Mesothelial cell of epicardium (in vitro differentiated cells): ENCODE data around the gene YIPF1. TPM values are rescaled to one million over a fixed set of nuclear protein-coding genes. Genes with fewer than 3 reads are reported as not detected.

Experiments
- DNase-seq, 2 experiments: peaks; one replicate each; pipeline ENCODE4 v3.0.0; 2021; ENCODE audit warnings: low spot score in 2 of 2; ENCODE audit not compliant: unreplicated experiment in 2 of 2
- H3K27ac Mint-ChIP-seq: 2 replicates; pipeline ENCODE4 v1.8.0; 2021; ENCODE audit warnings: mixed read lengths
- H3K27me3 Mint-ChIP-seq: 2 replicates; pipeline ENCODE4 v1.8.0; 2021; ENCODE audit warnings: low read depth, mixed read lengths
- H3K36me3 Mint-ChIP-seq: 2 replicates; pipeline ENCODE4 v1.8.0; 2021; ENCODE audit warnings: mixed read lengths
- H3K4me1 Mint-ChIP-seq: 2 replicates; pipeline ENCODE4 v1.8.0; 2021; ENCODE audit warnings: mixed read lengths
- H3K4me3 Mint-ChIP-seq: 2 replicates; pipeline ENCODE4 v1.8.0; 2021; ENCODE audit warnings: mild to moderate bottlenecking, moderate library complexity, mixed read lengths
- H3K9me3 Mint-ChIP-seq: 2 replicates; pipeline ENCODE4 v1.8.0; 2021; ENCODE audit warnings: mixed read lengths
- total RNA-seq: library from RNA; stranded (reverse); gene quantifications from 3 replicates; pipeline ENCODE4 v1.2.1, GENCODE V29; 2021
- TF ChIP-seq, protein P1 (sequence below): fragments of 200-600 bp; sonication (generic); IDR thresholded peaks from one replicate; pipeline ENCODE4 v1.5.0; 2021; ENCODE audit warnings: antibody characterized with exemption; ENCODE audit not compliant: unreplicated experiment

Gene YIPF1
- total RNA-seq, 1 donor from 2014 or later, result 30.9 TPM

GRCh38 chr1:53869454-53870117 is 20.0 kb downstream of the YIPF1 start:
- Mint-ChIP-seq H3K27me3 (no peaks in the 10 kb centered on the region), H3K27ac (no peak overlapping the region), H3K4me3 (no peak overlapping the region), H3K36me3 (peaks cover 38% of the 10 kb centered on the region), H3K9me3 (no peaks in the 10 kb centered on the region), H3K4me1 (no peaks in the 10 kb centered on the region)
- DNase-seq, result no peak
- TF ChIP-seq, protein P1, sequence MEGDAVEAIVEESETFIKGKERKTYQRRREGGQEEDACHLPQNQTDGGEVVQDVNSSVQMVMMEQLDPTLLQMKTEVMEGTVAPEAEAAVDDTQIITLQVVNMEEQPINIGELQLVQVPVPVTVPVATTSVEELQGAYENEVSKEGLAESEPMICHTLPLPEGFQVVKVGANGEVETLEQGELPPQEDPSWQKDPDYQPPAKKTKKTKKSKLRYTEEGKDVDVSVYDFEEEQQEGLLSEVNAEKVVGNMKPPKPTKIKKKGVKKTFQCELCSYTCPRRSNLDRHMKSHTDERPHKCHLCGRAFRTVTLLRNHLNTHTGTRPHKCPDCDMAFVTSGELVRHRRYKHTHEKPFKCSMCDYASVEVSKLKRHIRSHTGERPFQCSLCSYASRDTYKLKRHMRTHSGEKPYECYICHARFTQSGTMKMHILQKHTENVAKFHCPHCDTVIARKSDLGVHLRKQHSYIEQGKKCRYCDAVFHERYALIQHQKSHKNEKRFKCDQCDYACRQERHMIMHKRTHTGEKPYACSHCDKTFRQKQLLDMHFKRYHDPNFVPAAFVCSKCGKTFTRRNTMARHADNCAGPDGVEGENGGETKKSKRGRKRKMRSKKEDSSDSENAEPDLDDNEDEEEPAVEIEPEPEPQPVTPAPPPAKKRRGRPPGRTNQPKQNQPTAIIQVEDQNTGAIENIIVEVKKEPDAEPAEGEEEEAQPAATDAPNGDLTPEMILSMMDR, result no peak

GRCh38 chr1:53868565-53868964 is 21.0 kb downstream of the YIPF1 start:
- DNase-seq, result no peak
- no peak overlapping the region for H3K4me3 Mint-ChIP-seq
- H3K27me3 Mint-ChIP-seq, result no peaks in the 10 kb centered on the region
- TF ChIP-seq, protein P1, result no peak
- H3K4me1 Mint-ChIP-seq, result no peaks in the 10 kb centered on the region
- H3K9me3 Mint-ChIP-seq, result no peaks in the 10 kb centered on the region
- H3K36me3 Mint-ChIP-seq, result peaks cover 38% of the 10 kb centered on the region
- H3K27ac Mint-ChIP-seq, result no peak overlapping the region

DNA sequence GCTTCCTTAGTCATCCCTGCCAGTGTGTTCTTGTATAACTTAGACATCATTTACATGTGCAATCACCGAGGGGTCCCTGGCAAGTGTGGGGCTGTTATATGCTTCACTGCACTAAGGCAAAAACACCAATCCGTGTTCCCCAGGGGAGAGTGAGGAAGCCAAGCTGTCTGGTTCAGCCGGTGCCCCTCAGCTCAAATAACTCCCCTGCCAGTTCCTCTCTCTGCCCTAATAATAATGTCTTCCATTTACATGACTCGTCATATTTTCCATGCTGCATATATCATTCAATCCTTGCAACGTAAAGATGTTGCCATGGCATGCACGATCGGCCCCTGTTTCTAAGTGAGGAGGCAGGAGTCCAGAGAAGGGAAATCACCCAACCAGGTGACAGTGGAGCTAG is 27.1 kb downstream of the YIPF1 start:
- TF ChIP-seq, protein P1, result no peak
- Mint-ChIP-seq H3K27ac (no peak overlapping the region), H3K27me3 (no peaks in the 10 kb centered on the region), H3K4me3 (no peak overlapping the region), H3K36me3 (peaks cover 18% of the 10 kb centered on the region), H3K9me3 (no peaks in the 10 kb centered on the region), H3K4me1 (no peaks in the 10 kb centered on the region)
- DNase-seq, result no peak

- Mint-ChIP-seq H3K4me3 (no peak overlapping the region), H3K27ac (no peak overlapping the region), H3K36me3 (peaks cover 17% of the 10 kb centered on the region), H3K9me3 (no peaks in the 10 kb centered on the region), H3K27me3 (no peaks in the 10 kb centered on the region), H3K4me1 (no peaks in the 10 kb centered on the region)
- DNase-seq, result no peak
- TF ChIP-seq, protein P1, result peak; percentile 69
Observed at GRCh38 chr1:53860967-53861411, 28.6 kb downstream of the YIPF1 start.

DNA sequence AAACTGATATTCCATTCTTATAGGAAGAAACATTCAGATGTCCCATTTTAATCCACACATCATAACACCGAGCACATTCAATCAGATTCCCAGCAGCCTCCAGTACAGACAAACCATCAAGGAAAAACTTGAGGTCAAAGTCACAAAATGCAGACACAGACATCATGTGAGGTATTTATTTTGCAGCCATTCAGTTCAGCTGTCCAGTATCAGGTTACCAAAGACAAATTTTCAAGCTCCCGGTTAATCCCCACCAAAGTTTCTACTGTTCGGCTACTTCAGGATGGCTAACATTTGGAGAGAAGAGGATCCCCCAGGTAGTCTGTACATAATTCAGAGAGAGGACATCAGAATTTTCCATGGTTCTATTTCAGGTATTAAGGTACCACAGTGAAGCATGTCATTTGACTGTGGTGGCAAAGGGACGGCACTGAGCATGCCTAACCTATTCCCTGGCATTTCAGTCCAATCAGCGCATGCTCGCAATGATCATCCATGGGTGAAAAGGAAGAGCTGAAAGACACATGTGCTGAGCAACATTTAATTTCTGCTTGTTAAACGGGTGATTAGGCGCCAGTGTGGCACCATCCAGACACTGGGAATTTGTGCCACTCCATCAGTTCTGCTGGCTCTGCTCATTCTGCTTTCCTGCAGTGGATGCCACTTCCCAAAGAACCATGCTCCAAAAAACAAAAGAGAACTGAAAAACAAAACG is 37.9 kb downstream of the YIPF1 start:
- DNase-seq, result no peak
- Mint-ChIP-seq H3K36me3 (peaks cover 38% of the 10 kb centered on the region), H3K4me3 (no peak overlapping the region), H3K27ac (no peak overlapping the region), H3K27me3 (no peaks in the 10 kb centered on the region), H3K9me3 (peaks cover 5% of the 10 kb centered on the region), H3K4me1 (peaks cover 7% of the 10 kb centered on the region)
- TF ChIP-seq, protein P1, result no peak
